ENCODE measurements around the gene PHF11.

DNA sequence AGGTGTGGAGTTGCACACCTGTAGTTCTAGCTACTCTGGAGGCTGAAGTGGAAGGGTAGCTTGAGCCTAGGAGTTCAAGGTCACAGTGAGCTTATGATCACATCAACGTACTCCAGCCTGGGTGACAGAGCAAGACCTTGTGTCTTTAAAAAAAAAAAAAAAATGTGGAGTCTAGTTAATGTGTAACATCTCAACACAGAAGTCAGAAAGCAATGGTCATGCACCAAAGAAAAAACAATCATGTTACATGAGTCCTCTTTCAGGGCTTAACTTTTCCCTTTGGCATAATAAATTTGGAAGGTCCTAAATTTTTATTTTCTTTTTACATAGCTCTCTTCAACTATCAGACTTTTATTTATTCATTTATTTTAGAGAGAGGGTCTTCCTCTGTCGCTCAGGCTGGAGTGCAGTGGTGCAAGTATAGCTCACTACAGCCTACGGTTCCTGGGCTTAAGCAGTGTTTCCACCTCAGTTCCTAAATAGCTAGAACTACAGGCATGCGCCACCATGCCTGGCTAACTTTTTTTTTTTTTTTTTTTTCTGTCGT lies 29.4 kb upstream of the PHF11 start:
- TF ChIP-seq, protein P1, sequence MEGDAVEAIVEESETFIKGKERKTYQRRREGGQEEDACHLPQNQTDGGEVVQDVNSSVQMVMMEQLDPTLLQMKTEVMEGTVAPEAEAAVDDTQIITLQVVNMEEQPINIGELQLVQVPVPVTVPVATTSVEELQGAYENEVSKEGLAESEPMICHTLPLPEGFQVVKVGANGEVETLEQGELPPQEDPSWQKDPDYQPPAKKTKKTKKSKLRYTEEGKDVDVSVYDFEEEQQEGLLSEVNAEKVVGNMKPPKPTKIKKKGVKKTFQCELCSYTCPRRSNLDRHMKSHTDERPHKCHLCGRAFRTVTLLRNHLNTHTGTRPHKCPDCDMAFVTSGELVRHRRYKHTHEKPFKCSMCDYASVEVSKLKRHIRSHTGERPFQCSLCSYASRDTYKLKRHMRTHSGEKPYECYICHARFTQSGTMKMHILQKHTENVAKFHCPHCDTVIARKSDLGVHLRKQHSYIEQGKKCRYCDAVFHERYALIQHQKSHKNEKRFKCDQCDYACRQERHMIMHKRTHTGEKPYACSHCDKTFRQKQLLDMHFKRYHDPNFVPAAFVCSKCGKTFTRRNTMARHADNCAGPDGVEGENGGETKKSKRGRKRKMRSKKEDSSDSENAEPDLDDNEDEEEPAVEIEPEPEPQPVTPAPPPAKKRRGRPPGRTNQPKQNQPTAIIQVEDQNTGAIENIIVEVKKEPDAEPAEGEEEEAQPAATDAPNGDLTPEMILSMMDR (IDR thresholded peaks at IDR 0.05), result no peak
- TF ChIP-seq EZH2phosphoT487 (IDR thresholded peaks at IDR 0.05; ENCODE audit: borderline replicate concordance, low read depth), result no peak
- TF ChIP-seq MEF2A (IDR thresholded peaks at IDR 0.05; ENCODE audit: borderline replicate concordance, low read depth), result no peak
- TF ChIP-seq POLR2AphosphoS5 (IDR thresholded peaks at IDR 0.05; ENCODE audit: low read depth, low read length), result no peak
- TF ChIP-seq, protein P2, sequence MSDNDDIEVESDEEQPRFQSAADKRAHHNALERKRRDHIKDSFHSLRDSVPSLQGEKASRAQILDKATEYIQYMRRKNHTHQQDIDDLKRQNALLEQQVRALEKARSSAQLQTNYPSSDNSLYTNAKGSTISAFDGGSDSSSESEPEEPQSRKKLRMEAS (IDR thresholded peaks at IDR 0.05; ENCODE audit: low read depth), result no peak
- TF ChIP-seq MXI1 (IDR thresholded peaks at IDR 0.05; ENCODE audit: low read depth, low read length), result no peak
- no peak for TF ChIP-seq USF1 (IDR thresholded peaks at IDR 0.05; ENCODE audit: borderline replicate concordance, low read depth)
- TF ChIP-seq FOSL2 (IDR thresholded peaks at IDR 0.05; ENCODE audit: borderline replicate concordance, low read depth), result no peak
- TF ChIP-seq JUND (IDR thresholded peaks at IDR 0.05), result no peak
- TF ChIP-seq TAF1 (IDR thresholded peaks at IDR 0.05; ENCODE audit: borderline replicate concordance, low read depth, low read length), result no peak
- no peak for TF ChIP-seq TEAD4 (IDR thresholded peaks at IDR 0.05; ENCODE audit: borderline replicate concordance, insufficient read depth)
